Ammon's horn (tissue), 1 donor: Measurements from ENCODE around the gene TIMM17A.
"Not testable (repeated sequence)": the region's sequence is repeated elsewhere in the genome, so short reads cannot be mapped to it uniquely, and the experiment has no call there.

Experiments used
- DNase-seq: peaks from one replicate; pipeline ENCODE4 v3.0.0-alpha.2; 2016; ENCODE audit warnings: low spot score

Gene TIMM17A

GRCh38 chr1:201940316-201940715, 15.0 kb upstream of the TIMM17A start:
- not testable (repeated sequence) for DNase-seq

GRCh38 chr1:201941420-201942128, 13.7 kb upstream of the TIMM17A start:
- DNase-seq: no peak

- DNase-seq: no peak
Measured at GRCh38 chr1:201942129-201942495, 13.2 kb upstream of the TIMM17A start.

GRCh38 chr1:201944002-201944401, 11.3 kb upstream of the TIMM17A start:
- DNase-seq: no peak

- DNase-seq: no peak
Measured at GRCh38 chr1:201944639-201945038, 10.7 kb upstream of the TIMM17A start.

GRCh38 chr1:201945157-201945556, 10.1 kb upstream of the TIMM17A start:
- DNase-seq: no peak

- no peak for DNase-seq
Measured at GRCh38 chr1:201945863-201946223, 9.5 kb upstream of the TIMM17A start.

- peak; percentile 74 for DNase-seq
Measured at GRCh38 chr1:201946224-201946908, 8.9 kb upstream of the TIMM17A start, which contains the start of gene LMOD1. TSS of gene LMOD1 (minus strand) at chr1:201946548. CDS start at chr1:201946340, 208 bp downstream.

- no peak for DNase-seq
Measured at GRCh38 chr1:201947697-201948008, 7.7 kb upstream of the TIMM17A start.

- no peak for DNase-seq
Measured at GRCh38 chr1:201949491-201949890, 5.8 kb upstream of the TIMM17A start.

GRCh38 chr1:201954263-201955008, 867 bp upstream of the TIMM17A start:
- DNase-seq: no peak

- DNase-seq: no peak
Measured at GRCh38 chr1:201955729-201956143, 433 bp downstream of the TIMM17A start.

GRCh38 chr1:201958348-201958747, 3.0 kb downstream of the TIMM17A start:
- no peak for DNase-seq

GRCh38 chr1:201962382-201962781, 7.1 kb downstream of the TIMM17A start:
- DNase-seq: not testable (repeated sequence)

- no peak for DNase-seq
Measured at GRCh38 chr1:201964261-201964660, 9.0 kb downstream of the TIMM17A start.

GRCh38 chr1:201966171-201966570, 10.9 kb downstream of the TIMM17A start:
- no peak for DNase-seq

- no peak for DNase-seq
Measured at GRCh38 chr1:201968202-201968925, 13.1 kb downstream of the TIMM17A start.

- DNase-seq: no peak
Measured at GRCh38 chr1:201970334-201971159, 15.2 kb downstream of the TIMM17A start.

- peak; percentile 58 for DNase-seq
Measured at GRCh38 chr1:201982082-201982622, 26.8 kb downstream of the TIMM17A start.

- peak; percentile 77 for DNase-seq
Measured at GRCh38 chr1:201982623-201983379, 27.5 kb downstream of the TIMM17A start, which contains the start of gene RNPEP. TSS of gene RNPEP (plus strand) at chr1:201982648. CDS start at chr1:201982667, 19 bp downstream.
